Measurements from ENCODE around the gene DDX60.

DNA sequence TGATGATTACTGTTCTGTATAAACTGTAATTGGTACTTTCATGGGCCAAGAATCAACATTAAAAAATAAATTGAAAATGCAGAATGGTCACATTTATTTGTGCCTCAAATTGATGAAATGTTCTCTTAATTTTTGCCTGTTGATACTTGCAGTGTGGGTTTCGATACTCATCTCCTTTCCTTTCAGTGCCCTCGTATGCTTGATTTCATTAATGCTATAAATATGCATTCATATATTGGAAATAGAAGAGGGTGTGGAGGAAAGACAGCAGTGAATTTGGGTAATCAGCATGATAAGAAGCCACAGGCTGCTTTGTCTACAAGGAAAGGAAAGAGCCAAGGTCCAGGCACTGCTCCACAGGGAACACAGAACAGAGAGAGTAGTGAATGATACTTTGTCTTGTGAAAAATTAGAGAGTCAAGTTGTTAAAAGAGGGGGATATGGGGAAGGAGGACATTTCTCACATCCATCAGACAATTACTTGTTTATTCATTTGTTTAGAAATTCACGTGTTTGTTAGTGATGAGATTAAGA is 1.0 kb upstream of the DDX60 start:
- TF ChIP-seq, protein P1, sequence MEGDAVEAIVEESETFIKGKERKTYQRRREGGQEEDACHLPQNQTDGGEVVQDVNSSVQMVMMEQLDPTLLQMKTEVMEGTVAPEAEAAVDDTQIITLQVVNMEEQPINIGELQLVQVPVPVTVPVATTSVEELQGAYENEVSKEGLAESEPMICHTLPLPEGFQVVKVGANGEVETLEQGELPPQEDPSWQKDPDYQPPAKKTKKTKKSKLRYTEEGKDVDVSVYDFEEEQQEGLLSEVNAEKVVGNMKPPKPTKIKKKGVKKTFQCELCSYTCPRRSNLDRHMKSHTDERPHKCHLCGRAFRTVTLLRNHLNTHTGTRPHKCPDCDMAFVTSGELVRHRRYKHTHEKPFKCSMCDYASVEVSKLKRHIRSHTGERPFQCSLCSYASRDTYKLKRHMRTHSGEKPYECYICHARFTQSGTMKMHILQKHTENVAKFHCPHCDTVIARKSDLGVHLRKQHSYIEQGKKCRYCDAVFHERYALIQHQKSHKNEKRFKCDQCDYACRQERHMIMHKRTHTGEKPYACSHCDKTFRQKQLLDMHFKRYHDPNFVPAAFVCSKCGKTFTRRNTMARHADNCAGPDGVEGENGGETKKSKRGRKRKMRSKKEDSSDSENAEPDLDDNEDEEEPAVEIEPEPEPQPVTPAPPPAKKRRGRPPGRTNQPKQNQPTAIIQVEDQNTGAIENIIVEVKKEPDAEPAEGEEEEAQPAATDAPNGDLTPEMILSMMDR (IDR thresholded peaks at IDR 0.05): no peak
- no peak for TF ChIP-seq POLR2A (IDR thresholded peaks at IDR 0.05)
